Osteoblast (primary cell): ENCODE results near the gene PNMA8A. TPM values are rescaled to one million over a fixed set of nuclear protein-coding genes. Genes with fewer than 3 reads are reported as not detected.

ENCODE experiments used
- DNase-seq: peaks from one replicate; pipeline ENCODE4 v3.0.0; 2011; ENCODE audit warnings: low spot score, mixed read lengths; ENCODE audit not compliant: insufficient read length; ENCODE audit errors: missing footprints
- H2AFZ ChIP-seq: 2 replicates; pipeline ENCODE4 v1.6.0; 2011; ENCODE audit warnings: mild to moderate bottlenecking, low read length
- H3K27ac ChIP-seq: 2 replicates; pipeline ENCODE4 v1.5.1; 2011; ENCODE audit warnings: mild to moderate bottlenecking, low read depth, low read length, moderate library complexity
- H3K27me3 ChIP-seq: 2 replicates; pipeline ENCODE4 v1.6.0; 2012; ENCODE audit warnings: mild to moderate bottlenecking, control low read depth, inconsistent platforms, low read length, moderate library complexity; ENCODE audit not compliant: insufficient read depth
- H3K36me3 ChIP-seq: 2 replicates; pipeline ENCODE4 v1.5.1; 2011; ENCODE audit warnings: mild to moderate bottlenecking, low read length, control low read depth, moderate library complexity; ENCODE audit not compliant: insufficient read depth
- H3K4me1 ChIP-seq: 2 replicates; pipeline ENCODE4 v1.5.1; 2011; ENCODE audit warnings: mild to moderate bottlenecking, low read length, control low read depth, moderate library complexity; ENCODE audit not compliant: insufficient read depth
- H3K4me2 ChIP-seq: 2 replicates; pipeline ENCODE4 v1.6.0; 2011; ENCODE audit warnings: mild to moderate bottlenecking, low read length; ENCODE audit not compliant: insufficient read depth
- H3K4me3 ChIP-seq: fragments of 200-600 bp; sonication (generic); 3 replicates; pipeline ENCODE4 v1.5.1; 2012; ENCODE audit warnings: mild to moderate bottlenecking, low read length, inconsistent platforms; ENCODE audit not compliant: insufficient read depth
- H3K79me2 ChIP-seq: 2 replicates; pipeline ENCODE4 v1.6.0; 2012; ENCODE audit warnings: mild to moderate bottlenecking, low read length, control low read depth, inconsistent platforms; ENCODE audit not compliant: insufficient read depth
- H3K9me3 ChIP-seq: 2 replicates; pipeline ENCODE4 v1.5.1; 2011; ENCODE audit warnings: low read depth, low read length, control low read depth
- H4K20me1 ChIP-seq: 2 replicates; pipeline ENCODE4 v1.6.0; 2012; ENCODE audit warnings: mild to moderate bottlenecking, low read length, control low read depth; ENCODE audit not compliant: insufficient read depth
- CTCF ChIP-seq: IDR thresholded peaks from 2 replicates; pipeline ENCODE4 v1.5.1; 2011; ENCODE audit warnings: mild to moderate bottlenecking, low read depth, low read length, moderate library complexity; ENCODE audit errors: extremely low read depth
- total RNA-seq: library from RNA; depleted of rRNA; stranded (reverse); fragments of >200 nt; gene quantifications from 2 replicates; pipeline ENCODE4 v1.2.3, GENCODE V29; 2012

Gene PNMA8A
- total RNA-seq, 1 donor = 2.2 TPM

DNA sequence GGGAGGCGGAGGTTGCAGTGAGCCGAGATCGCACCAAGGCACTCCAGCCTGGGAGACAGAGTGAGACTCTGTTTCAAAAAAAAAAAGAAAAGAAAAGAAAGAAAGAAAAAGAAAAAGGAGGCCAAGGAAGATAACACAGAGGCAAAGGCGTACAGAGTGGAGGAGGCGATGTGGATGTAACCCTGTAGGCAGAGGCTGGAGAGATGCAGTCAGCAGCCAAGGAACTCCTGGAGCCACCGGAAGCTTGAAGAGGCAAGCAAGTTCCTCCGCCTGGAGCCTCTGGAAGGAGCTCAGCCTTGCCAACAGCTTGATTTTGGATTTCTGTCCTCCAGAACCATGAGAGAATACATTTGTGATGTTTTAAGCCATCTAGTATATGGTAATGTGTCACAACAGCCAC is 51.3 kb downstream of the PNMA8A start:
- H3K27ac ChIP-seq = no peak overlapping the region
- TF ChIP-seq CTCF = no peak

More for the DNA sequence above, 51.3 kb downstream of the PNMA8A start:
- no peaks in the 10 kb centered on the region for H3K79me2 ChIP-seq
- H4K20me1 ChIP-seq = no peaks in the 10 kb centered on the region
- peaks cover 5% of the 10 kb centered on the region for H3K27me3 ChIP-seq
- peak; percentile 32 for DNase-seq
- H3K4me2 ChIP-seq = peak overlapping the region; percentile 53
- peak overlapping the region; percentile 79 for H2AFZ ChIP-seq
- H3K36me3 ChIP-seq = no peaks in the 10 kb centered on the region
- no peak overlapping the region for H3K4me3 ChIP-seq
- no peaks in the 10 kb centered on the region for H3K9me3 ChIP-seq
- peaks cover 4% of the 10 kb centered on the region for H3K4me1 ChIP-seq

Other genes starting within 250 kb of the PNMA8A start
- not detected in 2 replicates for gene IGFL1, start 241.8 kb downstream of the PNMA8A start, total RNA-seq
- not detected in 2 replicates for gene HIF3A, start 174.5 kb downstream of the PNMA8A start, total RNA-seq
- 34.8 and 36.6 TPM in 2 replicates for gene PPP5C, start 124.5 kb downstream of the PNMA8A start, total RNA-seq
- 17.4 and 22.1 TPM in 2 replicates for gene CCDC8, start 58.0 kb downstream of the PNMA8A start, total RNA-seq
- gene PNMA8C, start 42.6 kb downstream of the PNMA8A start, total RNA-seq = under 0.01 and 0.36 TPM in 2 replicates
- gene PNMA8B, start 24.3 kb upstream of the PNMA8A start, total RNA-seq = 0.72 and 1.2 TPM in 2 replicates
- gene CALM3, start 129.8 kb upstream of the PNMA8A start, total RNA-seq = 105 and 124 TPM in 2 replicates
- gene PTGIR, start 153.5 kb upstream of the PNMA8A start, total RNA-seq = 2.5 and 2.9 TPM in 2 replicates
- not detected in 2 replicates for gene GNG8, start 164.6 kb upstream of the PNMA8A start, total RNA-seq
- 1.8 and 3.5 TPM in 2 replicates for gene DACT3, start 189.6 kb upstream of the PNMA8A start, total RNA-seq
- gene PRKD2, start 245.6 kb upstream of the PNMA8A start, total RNA-seq = 9.0 and 9.4 TPM in 2 replicates